IMR-90 (cell line): ENCODE results near the gene PPP1R9A. TPM values are rescaled to one million over a fixed set of nuclear protein-coding genes. Genes with fewer than 3 reads are reported as not detected.

ENCODE experiments used
- ATAC-seq: fragments of 200-7000 bp; cut with Tn5 transposase; 2 replicates; pipeline ENCODE4 v1.9.1; 2020; ENCODE audit warnings: low read depth, mild to moderate bottlenecking, moderate library complexity
- BruUV-seq: library from RNA; stranded (reverse); fragments of 400-500 nt; replicated peaks from 2 replicates; lab custom pipeline; 2021; lab: Mats Ljungman, UMichigan
- CTCF ChIA-PET: fragments of 300-600 bp; formaldehyde crosslinking; extraction: SDS; loops from one replicate; lab custom pipeline; 2021; ENCODE audit warnings: antibody characterized with exemption; lab: Yijun Ruan, JAX
- POLR2A ChIA-PET: fragments of 300-600 bp; sonication (Branson Sonifier 250); formaldehyde crosslinking; loops from one replicate; lab custom pipeline; 2022; ENCODE audit warnings: antibody characterized with exemption; ENCODE audit not compliant: unreplicated experiment; lab: Charles Lee
- DNase-seq: peaks from one replicate; pipeline ENCODE4 v3.0.0; 2013
- H2AFZ ChIP-seq: replicated peaks from 2 replicates; pipeline ENCODE3; 2013; ENCODE audit warnings: low read length, mild to moderate bottlenecking; ENCODE audit not compliant: poor library complexity
- H2AK5ac ChIP-seq: 2 replicates; pipeline ENCODE4 v1.6.1; 2013; ENCODE audit warnings: low read depth, low read length, inconsistent platforms
- H2AK9ac ChIP-seq: replicated peaks from 2 replicates; pipeline ENCODE3; 2013; ENCODE audit warnings: mild to moderate bottlenecking, low read depth, low read length, moderate library complexity; ENCODE audit not compliant: poor library complexity
- H2BK120ac ChIP-seq: 2 replicates; pipeline ENCODE4 v1.6.1; 2013; ENCODE audit warnings: low read depth, low read length, inconsistent platforms
- H2BK15ac ChIP-seq: 3 replicates; pipeline ENCODE4 v1.6.1; 2013; ENCODE audit warnings: low read depth, low read length, inconsistent platforms
- H2BK20ac ChIP-seq: 2 replicates; pipeline ENCODE4 v1.6.1; 2013; ENCODE audit warnings: low read depth, mild to moderate bottlenecking, inconsistent platforms, low read length, moderate library complexity
- H2BK5ac ChIP-seq: 2 replicates; pipeline ENCODE4 v1.6.1; 2013; ENCODE audit warnings: mild to moderate bottlenecking, low read depth, low read length, inconsistent platforms; ENCODE audit not compliant: poor library complexity, severe bottlenecking
- H3K14ac ChIP-seq: replicated peaks from 2 replicates; pipeline ENCODE4 v1.6.1; 2013; ENCODE audit warnings: low read depth, low read length, inconsistent platforms
- H3K18ac ChIP-seq: 2 replicates; pipeline ENCODE4 v1.6.1; 2013; ENCODE audit warnings: low read depth, low read length, control low read depth
- H3K23ac ChIP-seq: 2 replicates; pipeline ENCODE4 v1.6.1; 2013; ENCODE audit warnings: low read depth, low read length, inconsistent platforms
- H3K27ac ChIP-seq: 2 replicates; pipeline ENCODE4 v1.5.1; 2013; ENCODE audit warnings: mild to moderate bottlenecking, control low read depth, low read length; ENCODE audit not compliant: insufficient read depth
- H3K27me3 ChIP-seq: 2 replicates; pipeline ENCODE4 v1.6.1; 2013; ENCODE audit warnings: low read length; ENCODE audit not compliant: control insufficient read depth, insufficient read depth
- H3K36me3 ChIP-seq: 2 replicates; pipeline ENCODE4 v1.6.1; 2013; ENCODE audit warnings: low read length, mixed read lengths; ENCODE audit not compliant: control insufficient read depth, insufficient read depth
- H3K4ac ChIP-seq: 2 replicates; pipeline ENCODE4 v1.6.1; 2013; ENCODE audit warnings: low read depth, low read length, inconsistent platforms
- H3K4me1 ChIP-seq: 2 replicates; pipeline ENCODE4 v1.6.1; 2013; ENCODE audit warnings: low read length, mixed read lengths; ENCODE audit not compliant: control insufficient read depth, insufficient read depth
- H3K4me2 ChIP-seq: 2 replicates; pipeline ENCODE4 v1.6.1; 2013; ENCODE audit warnings: low read depth, mild to moderate bottlenecking, control low read depth, low read length, moderate library complexity
- H3K4me3 ChIP-seq: 2 replicates; pipeline ENCODE4 v1.5.1; 2013; ENCODE audit warnings: low read depth, mild to moderate bottlenecking, control low read depth, low read length, moderate library complexity; ENCODE audit not compliant: insufficient read depth
- H3K56ac ChIP-seq: 2 replicates; pipeline ENCODE4 v1.6.1; 2013; ENCODE audit warnings: low read length, inconsistent platforms; ENCODE audit not compliant: insufficient read depth; ENCODE audit errors: extremely low read depth
- H3K79me1 ChIP-seq, 2 experiments: 2 replicates each; pipeline ENCODE4 v1.6.1; 2013; ENCODE audit warnings: low read length in 2 of 2, inconsistent platforms in 1 of 2, low read depth in 1 of 2
- H3K9ac ChIP-seq: 2 replicates; pipeline ENCODE4 v1.6.1; 2013; ENCODE audit warnings: low read depth, low read length, control low read depth
- H3K9me1 ChIP-seq: 2 replicates; pipeline ENCODE4 v1.6.1; 2013; ENCODE audit warnings: low read length, inconsistent platforms; ENCODE audit not compliant: insufficient read depth
- H3K9me3 ChIP-seq: 2 replicates; pipeline ENCODE4 v1.6.1; 2013; ENCODE audit warnings: low read length; ENCODE audit not compliant: control insufficient read depth, insufficient read depth
- H4K20me1 ChIP-seq: 2 replicates; pipeline ENCODE4 v1.6.1; 2013; ENCODE audit warnings: low read length, inconsistent platforms; ENCODE audit not compliant: insufficient read depth
- H4K5ac ChIP-seq: 2 replicates; pipeline ENCODE4 v1.6.1; 2013; ENCODE audit warnings: mild to moderate bottlenecking, low read depth, low read length, control low read depth
- H4K8ac ChIP-seq, 2 experiments: 2 replicates each; pipeline ENCODE4 v1.6.1; 2013; ENCODE audit warnings: low read depth in 2 of 2, low read length in 2 of 2, control low read depth in 1 of 2, inconsistent platforms in 1 of 2
- H4K91ac ChIP-seq: 2 replicates; pipeline ENCODE4 v1.6.1; 2013; ENCODE audit warnings: low read depth, low read length, inconsistent platforms; ENCODE audit not compliant: insufficient read depth
- CEBPB ChIP-seq: IDR thresholded peaks from 2 replicates; pipeline ENCODE4 v1.6.1; 2012; ENCODE audit warnings: low read depth, low read length, improper control_type of control experiment
- CHD1 ChIP-seq: IDR thresholded peaks from 2 replicates; pipeline ENCODE4 v1.6.1; 2012; ENCODE audit warnings: low read depth, low read length, improper control_type of control experiment
- RCOR1 ChIP-seq: IDR thresholded peaks from 2 replicates; pipeline ENCODE4 v1.6.1; 2012; ENCODE audit warnings: mild to moderate bottlenecking, low read length, improper control_type of control experiment; ENCODE audit not compliant: insufficient replicate concordance
- dilution Hi-C: fragments of 300-500 bp; cut with HindIII; formaldehyde crosslinking; loops from one replicate; pipeline ENCODE4 v1.14.3; 2018; ENCODE audit warnings: low sequenced_read_pairs; ENCODE audit not compliant: unreplicated experiment
- in situ Hi-C: fragments of 300-500 bp; cut with MboI; formaldehyde crosslinking; loops from 3 replicates; pipeline ENCODE4 v1.14.3; 2019; ENCODE audit warnings: low sequenced_read_pairs, inconsistent platforms, mixed read lengths
- intact Hi-C: fragments of 100-400 bp; cut with micrococcal nuclease; formaldehyde crosslinking; loops from 2 replicates; pipeline ENCODE4 v1.10.0; 2022
- polyA plus RNA-seq, 3 experiments: library from polyadenylated mRNA; depleted of rRNA; stranded (reverse); fragments of >200 nt; gene quantifications; 2 replicates each; pipeline ENCODE4 v1.2.3, GENCODE V29; 2012; ENCODE audit warnings: low replicate concordance in 1 of 3
- total RNA-seq: library from RNA; depleted of rRNA; stranded (reverse); fragments of >200 nt; gene quantifications from 2 replicates; pipeline ENCODE4 v1.2.3, GENCODE V29; 2012
- TF ChIP-seq, protein P1 (sequence below): fragments of 150-350 bp; IDR thresholded peaks from 2 replicates; pipeline ENCODE4 v1.6.1; 2016; ENCODE audit warnings: low read depth, mild to moderate bottlenecking, low read length, moderate library complexity, borderline replicate concordance

The PPP1R9A gene
- total and polyA plus RNA-seq, 2 of the 4 experiments (the other 2 are of a cell fraction), result not detected

DNA sequence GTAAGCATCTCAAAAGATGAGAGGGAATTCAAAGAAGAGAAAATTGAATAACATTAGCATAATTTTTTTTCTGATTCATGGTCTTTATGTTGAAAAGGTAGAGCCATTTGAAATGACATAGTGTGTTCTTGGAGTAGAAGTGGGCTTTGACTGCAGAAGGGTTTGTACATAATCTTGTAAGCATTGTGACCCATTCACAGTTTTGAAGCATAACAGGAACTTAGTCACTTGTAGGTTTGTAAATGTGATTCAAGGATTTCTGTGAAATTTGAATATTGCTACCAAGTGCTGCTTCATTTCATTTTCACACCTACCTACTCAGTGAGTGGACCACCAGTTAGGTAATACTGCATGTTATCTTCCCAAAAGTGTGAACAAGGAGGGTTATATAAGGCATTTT, 348.3 kb downstream of the PPP1R9A start:
- no peaks in the 10 kb centered on the region for H3K79me1 ChIP-seq
- H3K4me2 ChIP-seq, result no peak overlapping the region
- H3K18ac ChIP-seq, result no peak overlapping the region
- ATAC-seq (no peak), DNase-seq (no peak)
- no peak overlapping the region for H3K9ac ChIP-seq
- no peak overlapping the region for H3K23ac ChIP-seq
- ChIA-PET CTCF (no interaction called here), POLR2A (no interaction called here)
- no peak overlapping the region for H2BK120ac ChIP-seq
- BruUV-seq, result no TSS peak
- no peaks in the 10 kb centered on the region for H3K9me3 ChIP-seq
- TF ChIP-seq RCOR1 (no peak), CEBPB (no peak), CHD1 (no peak)
- TF ChIP-seq, protein P1, sequence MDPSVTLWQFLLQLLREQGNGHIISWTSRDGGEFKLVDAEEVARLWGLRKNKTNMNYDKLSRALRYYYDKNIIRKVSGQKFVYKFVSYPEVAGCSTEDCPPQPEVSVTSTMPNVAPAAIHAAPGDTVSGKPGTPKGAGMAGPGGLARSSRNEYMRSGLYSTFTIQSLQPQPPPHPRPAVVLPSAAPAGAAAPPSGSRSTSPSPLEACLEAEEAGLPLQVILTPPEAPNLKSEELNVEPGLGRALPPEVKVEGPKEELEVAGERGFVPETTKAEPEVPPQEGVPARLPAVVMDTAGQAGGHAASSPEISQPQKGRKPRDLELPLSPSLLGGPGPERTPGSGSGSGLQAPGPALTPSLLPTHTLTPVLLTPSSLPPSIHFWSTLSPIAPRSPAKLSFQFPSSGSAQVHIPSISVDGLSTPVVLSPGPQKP, result no peak
- H2BK5ac ChIP-seq, result no peak overlapping the region
- H3K9me1 ChIP-seq, result no peaks in the 10 kb centered on the region
- H3K27ac ChIP-seq, result no peak overlapping the region
- no peak overlapping the region for H4K8ac ChIP-seq
- H4K91ac ChIP-seq, result no peak overlapping the region
- H3K4me1 ChIP-seq, result no peaks in the 10 kb centered on the region
- H3K4ac ChIP-seq, result no peak overlapping the region
- no peak overlapping the region for H3K56ac ChIP-seq
- no peak overlapping the region for H2AK5ac ChIP-seq
- intact Hi-C loops, result no loop called here
- in situ Hi-C loops, result no loop called here
- no peak overlapping the region for H4K5ac ChIP-seq
- no peak overlapping the region for H2BK20ac ChIP-seq
- peaks cover 2% of the 10 kb centered on the region; the same call in 1 of the 2 replicates for H3K27me3 ChIP-seq
- H3K4me3 ChIP-seq, result no peak overlapping the region
- no peak overlapping the region for H2AFZ ChIP-seq
- no peak overlapping the region for H2BK15ac ChIP-seq
- H3K14ac ChIP-seq, result no peak overlapping the region
- H4K20me1 ChIP-seq, result no peaks in the 10 kb centered on the region
- H2AK9ac ChIP-seq, result no peak overlapping the region
- H3K36me3 ChIP-seq, result no peaks in the 10 kb centered on the region
- dilution Hi-C loops, result no loop called here
